ENCODE data around the gene LPIN2. TPM values are rescaled to one million over a fixed set of nuclear protein-coding genes. Genes with fewer than 3 reads are reported as not detected.

Gene LPIN2, protein sequence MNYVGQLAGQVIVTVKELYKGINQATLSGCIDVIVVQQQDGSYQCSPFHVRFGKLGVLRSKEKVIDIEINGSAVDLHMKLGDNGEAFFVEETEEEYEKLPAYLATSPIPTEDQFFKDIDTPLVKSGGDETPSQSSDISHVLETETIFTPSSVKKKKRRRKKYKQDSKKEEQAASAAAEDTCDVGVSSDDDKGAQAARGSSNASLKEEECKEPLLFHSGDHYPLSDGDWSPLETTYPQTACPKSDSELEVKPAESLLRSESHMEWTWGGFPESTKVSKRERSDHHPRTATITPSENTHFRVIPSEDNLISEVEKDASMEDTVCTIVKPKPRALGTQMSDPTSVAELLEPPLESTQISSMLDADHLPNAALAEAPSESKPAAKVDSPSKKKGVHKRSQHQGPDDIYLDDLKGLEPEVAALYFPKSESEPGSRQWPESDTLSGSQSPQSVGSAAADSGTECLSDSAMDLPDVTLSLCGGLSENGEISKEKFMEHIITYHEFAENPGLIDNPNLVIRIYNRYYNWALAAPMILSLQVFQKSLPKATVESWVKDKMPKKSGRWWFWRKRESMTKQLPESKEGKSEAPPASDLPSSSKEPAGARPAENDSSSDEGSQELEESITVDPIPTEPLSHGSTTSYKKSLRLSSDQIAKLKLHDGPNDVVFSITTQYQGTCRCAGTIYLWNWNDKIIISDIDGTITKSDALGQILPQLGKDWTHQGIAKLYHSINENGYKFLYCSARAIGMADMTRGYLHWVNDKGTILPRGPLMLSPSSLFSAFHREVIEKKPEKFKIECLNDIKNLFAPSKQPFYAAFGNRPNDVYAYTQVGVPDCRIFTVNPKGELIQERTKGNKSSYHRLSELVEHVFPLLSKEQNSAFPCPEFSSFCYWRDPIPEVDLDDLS
- 29.2 and 33.9 TPM in 2 replicates for total RNA-seq (2014; rRNA removed; shearing (Covaris generic))
- 19.5 and 19.8 TPM in 2 replicates for polyA plus RNA-seq (2016; fragmentation: Nextera tagmentation; extraction: Ambion mirVana)

DNA sequence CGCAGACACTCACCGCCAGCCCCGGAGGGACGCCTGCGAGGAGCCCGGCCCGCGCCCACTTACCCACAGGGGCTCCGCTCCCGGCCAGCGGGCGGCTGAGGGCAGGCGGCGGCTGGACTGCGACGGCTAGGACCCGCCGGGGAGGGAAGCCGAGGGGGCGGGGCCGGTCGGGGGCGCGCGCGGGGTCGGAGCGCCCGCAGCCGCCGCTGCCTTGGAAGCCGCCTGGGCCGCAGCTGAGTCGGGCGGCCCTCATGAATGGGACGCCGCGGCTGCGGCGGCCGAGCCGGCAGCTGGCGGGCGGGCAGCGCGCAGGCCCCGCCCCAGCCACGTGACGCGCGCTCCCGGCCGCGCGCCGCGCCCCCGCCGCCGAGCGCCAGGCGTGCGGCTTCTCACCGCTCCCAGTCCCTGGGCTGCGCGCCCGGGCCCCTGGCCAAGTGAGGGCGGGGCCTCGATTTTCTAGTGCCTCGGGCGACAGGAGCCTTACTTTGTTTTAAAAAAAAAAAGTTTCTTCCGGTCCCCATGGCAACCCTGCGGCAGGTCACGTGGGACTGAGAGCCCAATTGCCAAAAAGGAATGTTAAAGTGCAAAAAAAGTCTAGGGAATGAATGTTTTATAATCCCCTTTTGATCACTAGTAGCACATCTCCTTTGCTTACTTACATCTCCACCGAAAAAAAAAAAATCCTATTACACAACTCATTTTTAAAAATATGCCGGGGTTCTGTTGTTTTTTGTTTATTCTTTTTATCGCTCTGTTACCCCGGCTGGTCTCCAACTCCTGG, at the start of gene LPIN2:
LPIN2 (minus strand) TSS at position 121 of the 781 bp plus-strand sequence. CDS start 52,304 bp downstream, outside the sequence.
- H2AFZ ChIP-seq, result peak within 1 kb of the TSS; percentile 83
- H3K27me3 ChIP-seq (replicated peaks; ENCODE audit: insufficient read depth), result no peaks in the 10 kb centered on the region
- H3K27ac ChIP-seq, result peak within 1 kb of the TSS; percentile 89
- H3K9me2 ChIP-seq (ENCODE audit: insufficient read depth), result no peaks in the 10 kb centered on the region
- H3K36me3 ChIP-seq (ENCODE audit: low read depth), result no peaks in the 10 kb centered on the region
- H3K4me3 ChIP-seq, result peak within 1 kb of the TSS; percentile 84
- 0 out of 2 replicates have a peak, but pooled peaks cover 3% of the 10 kb centered on the region for H4K20me1 ChIP-seq (ENCODE audit: insufficient read depth)
- H3K4me2 ChIP-seq (ENCODE audit: unreplicated experiment), result peak within 1 kb of the TSS; percentile 90
- H3K9ac ChIP-seq, result peak within 1 kb of the TSS; percentile 90
- peaks cover 35% of the 10 kb centered on the region for H3F3A ChIP-seq (ENCODE audit: insufficient read depth)
- peak; percentile 97 for DNase-seq
- 1 to 2% methylated on average over 16 to 27 of the region's 78 CpGs for WGBS, 2 experiments (ENCODE audit: low coverage in 1 of 2, low lambda C conversion rate in 2 of 2, missing lambda C conversion rate in 2 of 2)
- H3K4me1 ChIP-seq (ENCODE audit: insufficient read depth), result peaks cover 30% of the 10 kb centered on the region
- H3K79me2 ChIP-seq (ENCODE audit: insufficient read depth), result peaks cover 42% of the 10 kb centered on the region
- in situ Hi-C loops (cut with MboI), result no loop called here
- H3K9me3 ChIP-seq (ENCODE audit: low read depth), result no peaks in the 10 kb centered on the region
- no peak for TF ChIP-seq EZH2phosphoT487 (IDR thresholded peaks at IDR 0.05; ENCODE audit: insufficient read depth, low read depth)
- no peak for TF ChIP-seq EZH2 (IDR thresholded peaks at IDR 0.05; ENCODE audit: insufficient read depth, poor library complexity, severe bottlenecking)

DNA sequence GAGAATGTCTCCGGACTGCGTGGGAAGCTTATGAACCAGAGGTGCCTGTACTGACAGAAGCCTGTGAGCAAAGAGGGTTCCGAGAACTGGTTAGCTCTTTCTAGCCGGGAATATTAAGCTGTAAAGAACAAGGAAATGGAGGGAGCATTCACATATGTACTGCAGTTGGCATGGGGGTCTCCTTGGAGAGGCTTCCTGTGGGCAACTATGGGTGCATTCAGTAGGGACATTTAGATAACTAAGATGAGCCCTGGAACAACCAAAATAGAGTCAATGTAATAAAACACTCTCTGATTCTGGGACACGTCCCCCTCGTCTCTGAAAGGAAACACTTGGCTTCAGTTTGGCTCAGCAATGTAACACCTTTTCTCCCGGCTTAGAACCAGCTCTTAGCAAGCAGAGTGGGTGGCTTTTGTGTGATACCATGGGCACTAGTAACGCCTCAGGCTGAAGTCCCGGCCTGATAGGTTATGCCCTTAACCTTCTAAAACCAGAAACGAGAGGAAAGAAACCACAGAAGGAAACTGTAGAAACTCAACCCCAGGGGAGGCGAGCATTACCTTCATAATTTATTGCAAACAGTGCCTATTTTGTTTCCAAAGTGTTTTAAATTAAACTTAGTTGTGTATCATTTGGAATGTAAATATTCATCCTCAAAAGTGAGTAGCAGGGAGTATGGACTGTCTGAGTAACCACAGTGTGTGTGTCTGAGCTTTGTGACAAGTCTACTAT, 48.8 kb upstream of the LPIN2 start:
- DNase-seq, result no peak
- H3K9me2 ChIP-seq (ENCODE audit: insufficient read depth), result no peaks in the 10 kb centered on the region
- no peak overlapping the region for H3K27ac ChIP-seq
- no peak for TF ChIP-seq EZH2phosphoT487 (IDR thresholded peaks at IDR 0.05; ENCODE audit: insufficient read depth, low read depth)
- no peak for TF ChIP-seq EZH2 (IDR thresholded peaks at IDR 0.05; ENCODE audit: insufficient read depth, poor library complexity, severe bottlenecking)
- H3K9me3 ChIP-seq (ENCODE audit: low read depth), result no peaks in the 10 kb centered on the region
- no peak overlapping the region for H3K9ac ChIP-seq
- in situ Hi-C loops (cut with MboI), result no loop called here
- no peaks in the 10 kb centered on the region for H3K36me3 ChIP-seq (ENCODE audit: low read depth)
- 81 to 88% methylated on average over 11 of the region's 11 CpGs for WGBS, 2 experiments (ENCODE audit: low coverage in 1 of 2, low lambda C conversion rate in 2 of 2, missing lambda C conversion rate in 2 of 2)
- H3K4me2 ChIP-seq (ENCODE audit: unreplicated experiment), result no peak overlapping the region
- H3K79me2 ChIP-seq (ENCODE audit: insufficient read depth), result no peaks in the 10 kb centered on the region
- H2AFZ ChIP-seq, result 0 out of 2 replicates have a peak overlapping the region, but pooled peaks have one; percentile 10
- H3K4me3 ChIP-seq, result no peak overlapping the region
- H3F3A ChIP-seq (ENCODE audit: insufficient read depth), result no peaks in the 10 kb centered on the region
- 0 out of 2 replicates have a peak, but pooled peaks cover under 1% of the 10 kb centered on the region for H3K27me3 ChIP-seq (replicated peaks; ENCODE audit: insufficient read depth)
- H3K4me1 ChIP-seq (ENCODE audit: insufficient read depth), result no peaks in the 10 kb centered on the region
- no peaks in the 10 kb centered on the region for H4K20me1 ChIP-seq (ENCODE audit: insufficient read depth)

DNA sequence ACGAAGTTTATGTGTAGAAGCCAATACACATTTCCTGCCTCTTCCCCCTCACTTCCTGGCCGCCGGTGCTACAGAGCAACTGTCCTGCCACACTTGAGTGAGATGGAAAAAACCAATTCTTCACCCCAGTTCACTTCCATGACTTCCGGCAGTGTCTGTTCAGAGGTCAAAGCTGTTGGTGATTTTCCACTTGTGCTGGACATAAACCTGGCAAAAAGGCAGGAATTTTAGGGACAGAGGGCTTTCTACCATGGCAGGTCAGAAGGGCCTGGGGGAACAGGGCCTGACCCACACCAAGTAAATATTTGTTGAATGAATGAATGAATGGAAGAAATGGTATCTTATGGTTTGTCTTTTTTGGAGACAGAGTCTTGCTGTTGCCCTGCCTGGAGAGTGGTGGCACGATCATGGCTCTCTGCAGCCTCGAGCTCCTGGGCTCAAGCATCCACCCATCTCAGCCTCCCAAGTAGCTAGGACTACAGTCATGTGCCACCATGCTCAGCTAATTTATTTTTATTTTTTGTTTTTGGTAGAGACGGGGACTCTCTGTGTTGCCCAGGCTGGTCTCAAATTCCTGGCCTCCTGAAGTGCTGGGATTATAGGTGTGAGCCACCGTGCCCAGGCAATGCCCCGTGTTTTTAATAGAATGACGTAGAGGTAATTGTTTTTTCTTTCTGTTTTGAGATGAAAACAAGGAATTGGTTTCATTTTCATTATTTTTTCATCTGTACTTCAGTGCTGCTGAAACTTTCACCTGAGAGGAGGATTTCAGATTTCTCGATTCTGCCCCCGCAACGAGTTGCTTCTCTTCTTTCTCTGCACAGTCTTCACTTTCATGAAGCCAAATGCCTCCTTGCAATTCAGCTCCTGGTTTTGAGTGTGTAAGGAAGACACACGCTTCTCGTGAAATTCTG, 48.0 kb upstream of the LPIN2 start:
- DNase-seq, result no peak
- in situ Hi-C loops (cut with MboI), result no loop called here
- H4K20me1 ChIP-seq (ENCODE audit: insufficient read depth), result no peaks in the 10 kb centered on the region
- no peaks in the 10 kb centered on the region for H3K4me1 ChIP-seq (ENCODE audit: insufficient read depth)
- H3K4me2 ChIP-seq (ENCODE audit: unreplicated experiment), result no peak overlapping the region
- TF ChIP-seq EZH2phosphoT487 (IDR thresholded peaks at IDR 0.05; ENCODE audit: insufficient read depth, low read depth) (no peak), EZH2 (IDR thresholded peaks at IDR 0.05; ENCODE audit: insufficient read depth, poor library complexity, severe bottlenecking) (no peak)
- 0 out of 2 replicates have a peak, but pooled peaks cover 4% of the 10 kb centered on the region for H3K27me3 ChIP-seq (replicated peaks; ENCODE audit: insufficient read depth)
- no peak overlapping the region for H3K27ac ChIP-seq
- H3K4me3 ChIP-seq, result no peak overlapping the region
- H3K36me3 ChIP-seq (ENCODE audit: low read depth), result no peaks in the 10 kb centered on the region
- WGBS, 2 experiments (ENCODE audit: low coverage in 1 of 2, low lambda C conversion rate in 2 of 2, missing lambda C conversion rate in 2 of 2), result 91% methylated on average over 15 of the region's 15 CpGs
- no peak overlapping the region for H3K9ac ChIP-seq
- no peaks in the 10 kb centered on the region for H3F3A ChIP-seq (ENCODE audit: insufficient read depth)
- no peak overlapping the region for H2AFZ ChIP-seq
- H3K9me2 ChIP-seq (ENCODE audit: insufficient read depth), result no peaks in the 10 kb centered on the region
- no peaks in the 10 kb centered on the region for H3K9me3 ChIP-seq (ENCODE audit: low read depth)
- H3K79me2 ChIP-seq (ENCODE audit: insufficient read depth), result no peaks in the 10 kb centered on the region
